B cell (primary cell): ENCODE data around the gene H1-8. TPM values are rescaled to one million over a fixed set of nuclear protein-coding genes. Genes with fewer than 3 reads are reported as not detected.
A peak's percentile ranks its signal among the peaks of the same experiment; 100 is the strongest.

ENCODE experiments used
- ATAC-seq: fragments of 200-7000 bp; cut with Tn5 transposase; one replicate; pipeline ENCODE4 v1.10.0; 2021; ENCODE audit warnings: low read depth, mild to moderate bottlenecking, moderate number of reproducible peaks, moderate library complexity
- CTCF ChIA-PET: fragments of 350-600 bp; sonication (Branson Sonifier 250); formaldehyde crosslinking; loops from one replicate; lab custom pipeline; 2021; ENCODE audit warnings: antibody characterized with exemption, inconsistent platforms; lab: Charles Lee
- POLR2A ChIA-PET: fragments of 350-600 bp; sonication (Branson Sonifier 250); formaldehyde crosslinking; loops from one replicate; lab custom pipeline; 2021; ENCODE audit warnings: antibody characterized with exemption; lab: Charles Lee
- DNase-seq: peaks from one replicate; pipeline ENCODE4 v3.0.0; 2013
- H2AFZ ChIP-seq: 2 replicates; pipeline ENCODE4 v1.6.1; 2012; ENCODE audit warnings: mild to moderate bottlenecking, low read depth, low read length; ENCODE audit not compliant: insufficient read depth, poor library complexity, severe bottlenecking
- H3K27ac ChIP-seq, 2 donors: 1 replicate in 1 of 2; 2 replicates in 1 of 2; pipeline ENCODE4 v1.5.1; 2012 to 2013; ENCODE audit warnings: low read length in 2 of 2, mild to moderate bottlenecking in 2 of 2, moderate library complexity in 1 of 2
- H3K27me3 ChIP-seq, 4 experiments: fragments of 200-600 bp in 1 of 4; sonication (generic) in 1 of 4; replicated peaks in 1 of 4; 1 replicate in 2 of 4; 2 replicates in 2 of 4; pipeline versions ENCODE4 v1.6.1 to v1.7.0; 2013 to 2016; ENCODE audit warnings: low read length in 3 of 4, mild to moderate bottlenecking in 2 of 4, mixed read lengths in 1 of 4, moderate library complexity in 1 of 4; ENCODE audit not compliant: insufficient read depth in 4 of 4, control insufficient read depth in 3 of 4; ENCODE audit errors: control extremely low read depth in 1 of 4
- H3K36me3 ChIP-seq, 2 experiments: replicated peaks in 1 of 2; 1 replicate in 1 of 2; 2 replicates in 1 of 2; pipeline versions ENCODE4 v1.6.1 to v1.7.1; 2013; ENCODE audit warnings: low read length in 1 of 2; ENCODE audit not compliant: insufficient read depth in 2 of 2, control insufficient read depth in 1 of 2; ENCODE audit errors: control extremely low read depth in 1 of 2, extremely low read depth in 1 of 2
- H3K4me1 ChIP-seq, 2 donors: fragments of 200-600 bp in 1 of 2; sonication (generic) in 1 of 2; 1 replicate in 1 of 2; 2 replicates in 1 of 2; pipeline versions ENCODE4 v1.5.1 to v1.6.1; 2013 to 2017; ENCODE audit warnings: low read length in 2 of 2; ENCODE audit not compliant: control insufficient read depth in 2 of 2, insufficient read depth in 2 of 2
- H3K4me2 ChIP-seq: replicated peaks from 2 replicates; pipeline ENCODE3; 2012; ENCODE audit warnings: mild to moderate bottlenecking, low read depth, low read length; ENCODE audit not compliant: poor library complexity, severe bottlenecking
- H3K4me3 ChIP-seq, 5 experiments: fragments of 200-600 bp in 1 of 5; sonication (generic) in 1 of 5; 1 replicate in 3 of 5; 2 replicates in 2 of 5; pipeline versions ENCODE4 v1.5.1 to v1.7.0; 2011 to 2016; ENCODE audit warnings: low read length in 4 of 5, mild to moderate bottlenecking in 4 of 5, low read depth in 2 of 5, control low read depth in 1 of 5, moderate library complexity in 1 of 5; ENCODE audit not compliant: insufficient read depth in 1 of 5; ENCODE audit errors: control extremely low read depth in 1 of 5, extremely low read depth in 1 of 5
- H3K79me2 ChIP-seq: fragments of 200-600 bp; sonication (generic); one replicate; pipeline ENCODE4 v1.6.0; 2016; ENCODE audit warnings: low read length; ENCODE audit not compliant: control insufficient read depth, insufficient read depth
- H3K9ac ChIP-seq: fragments of 200-600 bp; sonication (generic); 2 replicates; pipeline ENCODE4 v1.6.1; 2017; ENCODE audit warnings: mild to moderate bottlenecking, low read length, moderate library complexity
- H3K9me3 ChIP-seq, 3 donors: one replicate each; pipeline versions ENCODE4 v1.6.1 to v1.7.1; 2013; ENCODE audit warnings: low read length in 2 of 3; ENCODE audit not compliant: control insufficient read depth in 2 of 3, insufficient read depth in 1 of 3; ENCODE audit errors: control extremely low read depth in 1 of 3
- H4K20me1 ChIP-seq: 2 replicates; pipeline ENCODE4 v1.6.0; 2012; ENCODE audit warnings: mild to moderate bottlenecking, low read length; ENCODE audit not compliant: insufficient read depth, control insufficient read depth, poor library complexity, severe bottlenecking
- H3K27ac Mint-ChIP-seq: one replicate; pipeline ENCODE4 v1.8.0; 2021; ENCODE audit warnings: mixed read lengths
- H3K27me3 Mint-ChIP-seq: one replicate; pipeline ENCODE4 v1.8.0; 2021; ENCODE audit warnings: mixed read lengths
- H3K4me1 Mint-ChIP-seq: one replicate; pipeline ENCODE4 v1.8.0; 2021; ENCODE audit warnings: mixed read lengths
- H3K4me3 Mint-ChIP-seq: one replicate; pipeline ENCODE4 v1.8.0; 2021; ENCODE audit warnings: mixed read lengths
- H3K9me3 Mint-ChIP-seq: one replicate; pipeline ENCODE4 v1.8.0; 2022; ENCODE audit warnings: mixed read lengths; ENCODE audit not compliant: insufficient read depth
- EZH2 ChIP-seq: IDR thresholded peaks from 2 replicates; pipeline ENCODE4 v1.6.1; 2012; ENCODE audit warnings: borderline replicate concordance, low read depth, mild to moderate bottlenecking, moderate library complexity, low read length; ENCODE audit not compliant: insufficient read depth, poor library complexity, severe bottlenecking
- WGBS: methylation state at CpG from one replicate; pipeline ENCODE4 v1.1.5; 2013; ENCODE audit warnings: missing lambda C conversion rate; ENCODE audit not compliant: insufficient coverage; 5-methylcytosine and 5-hydroxymethylcytosine counted together
- intact Hi-C: fragments of 100-400 bp; cut with micrococcal nuclease; formaldehyde crosslinking; loops from one replicate; pipeline ENCODE4 v1.10.0; 2022
- polyA plus RNA-seq: library from polyadenylated mRNA; depleted of rRNA; stranded (reverse); fragments of >200 nt; gene quantifications from 2 replicates; pipeline ENCODE4 v1.2.3, GENCODE V29; 2012
- total RNA-seq, 2 donors: library from RNA; stranded (reverse); fragments of 120-200 nt in 1 of 2; gene quantifications; 1 replicate in 1 of 2; 2 replicates in 1 of 2; pipeline versions ENCODE4 v1.2.3 to v1.2.4, GENCODE V29; 2013 to 2022
- TF ChIP-seq, protein P1 (sequence below): fragments of 200-600 bp; IDR thresholded peaks from one replicate; pipeline ENCODE4 v1.8.0; 2022; ENCODE audit warnings: antibody characterized with exemption, mild to moderate bottlenecking

The H1-8 gene
- total and polyA plus RNA-seq, 2 donors (not counting 1 experiment from before 2014, with no cell fraction given), result not detected

DNA sequence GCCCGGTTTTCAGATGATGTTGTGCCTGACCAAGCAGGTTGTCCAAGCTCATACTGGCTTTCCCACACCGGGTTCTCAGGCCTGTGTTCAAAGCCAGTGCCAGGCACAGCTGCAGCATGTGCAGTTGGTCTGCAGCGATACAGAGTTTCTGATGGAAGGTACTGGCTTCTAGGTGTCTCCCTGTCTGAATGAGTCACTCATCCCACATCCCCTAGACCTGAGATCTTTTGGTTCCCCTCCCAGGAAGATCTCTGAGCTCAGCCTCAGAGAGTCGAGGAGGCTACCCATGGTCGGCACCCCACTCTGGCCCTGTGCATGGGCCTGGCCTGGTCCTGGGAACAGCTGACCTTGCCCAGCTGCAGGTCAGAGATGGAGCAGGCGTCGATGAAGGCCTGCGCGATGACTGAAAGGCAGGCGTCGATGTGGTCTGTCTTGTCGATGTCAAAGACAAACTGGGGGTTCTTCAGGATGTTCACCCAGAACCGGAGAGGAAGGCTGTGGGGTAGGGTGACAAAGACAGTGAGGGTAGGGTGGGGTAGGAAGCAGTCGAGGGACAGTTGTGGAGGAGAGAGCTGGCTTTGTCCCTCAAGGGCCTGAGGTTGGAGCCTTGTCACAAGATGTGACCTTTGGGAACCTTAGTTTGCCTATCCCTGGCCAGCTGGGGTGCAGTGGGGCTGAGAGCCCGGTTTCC, 15.3 kb downstream of the H1-8 start:
- Mint-ChIP-seq H3K27me3 (peaks cover 11% of the 10 kb centered on the region), H3K27ac (peak overlapping the region; percentile 32), H3K4me3 (no peak overlapping the region), H3K4me1 (peaks cover 11% of the 10 kb centered on the region), H3K9me3 (no peaks in the 10 kb centered on the region)
- no peak overlapping the region for H3K9ac ChIP-seq
- ChIA-PET POLR2A (interaction anchor here (1.1 kb wide), 1 partner anchor 18 kb away, joined by 4 read pairs; no protein-coding TSS in a partner anchor), CTCF (interaction anchor here (1.3 kb wide), 1 partner anchor 9 kb away, joined by 3 read pairs; no protein-coding TSS in a partner anchor)
- intact Hi-C loops, result no loop called here
- no peak overlapping the region for H2AFZ ChIP-seq
- no peaks in the 10 kb centered on the region for H3K36me3 ChIP-seq
- H3K4me1 ChIP-seq, result peaks cover 0 to 5% of the 10 kb centered on the region in 2 donors
- WGBS, result 68% methylated on average over 15 of the region's 15 CpGs
- no peak overlapping the region for H3K27ac ChIP-seq
- TF ChIP-seq, protein P1, sequence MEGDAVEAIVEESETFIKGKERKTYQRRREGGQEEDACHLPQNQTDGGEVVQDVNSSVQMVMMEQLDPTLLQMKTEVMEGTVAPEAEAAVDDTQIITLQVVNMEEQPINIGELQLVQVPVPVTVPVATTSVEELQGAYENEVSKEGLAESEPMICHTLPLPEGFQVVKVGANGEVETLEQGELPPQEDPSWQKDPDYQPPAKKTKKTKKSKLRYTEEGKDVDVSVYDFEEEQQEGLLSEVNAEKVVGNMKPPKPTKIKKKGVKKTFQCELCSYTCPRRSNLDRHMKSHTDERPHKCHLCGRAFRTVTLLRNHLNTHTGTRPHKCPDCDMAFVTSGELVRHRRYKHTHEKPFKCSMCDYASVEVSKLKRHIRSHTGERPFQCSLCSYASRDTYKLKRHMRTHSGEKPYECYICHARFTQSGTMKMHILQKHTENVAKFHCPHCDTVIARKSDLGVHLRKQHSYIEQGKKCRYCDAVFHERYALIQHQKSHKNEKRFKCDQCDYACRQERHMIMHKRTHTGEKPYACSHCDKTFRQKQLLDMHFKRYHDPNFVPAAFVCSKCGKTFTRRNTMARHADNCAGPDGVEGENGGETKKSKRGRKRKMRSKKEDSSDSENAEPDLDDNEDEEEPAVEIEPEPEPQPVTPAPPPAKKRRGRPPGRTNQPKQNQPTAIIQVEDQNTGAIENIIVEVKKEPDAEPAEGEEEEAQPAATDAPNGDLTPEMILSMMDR, result no peak
- no peak for TF ChIP-seq EZH2
- ATAC-seq (no peak), DNase-seq (no peak)
- H3K27me3 ChIP-seq, result peaks cover 0 to 34% (median 2%) of the 10 kb centered on the region in 4 experiments
- H3K9me3 ChIP-seq, result no peaks in the 10 kb centered on the region
- no peaks in the 10 kb centered on the region for H3K79me2 ChIP-seq
- H3K4me2 ChIP-seq, result no peak overlapping the region
- no peak overlapping the region for H3K4me3 ChIP-seq
- H4K20me1 ChIP-seq, result no peaks in the 10 kb centered on the region
